NCI-H82 (cell line): ENCODE measurements around the gene COX7A1.

Source experiments
- DNase-seq: peaks from one replicate; lab custom pipeline; 2025; lab: John Stamatoyannopoulos, UW

Gene COX7A1

GRCh38 chr19:36112678-36113077 is 39.6 kb downstream of the COX7A1 start:
- no peak for DNase-seq

- peak; percentile 22 for DNase-seq
These were observed 41.1 kb downstream of the COX7A1 start for GRCh38 chr19:36111200-36111539.

- no peak for DNase-seq
These were observed 41.6 kb downstream of the COX7A1 start, which contains the start of gene OVOL3 for GRCh38 chr19:36110487-36111199. TSS of gene OVOL3 (plus strand) at chr19:36111143. CDS start at chr19:36111203, 60 bp downstream.

GRCh38 chr19:36108684-36109083 is 43.6 kb downstream of the COX7A1 start:
- DNase-seq = no peak

GRCh38 chr19:36106991-36107390 is 45.3 kb downstream of the COX7A1 start:
- DNase-seq = no peak

- DNase-seq = no peak
These were observed 45.8 kb downstream of the COX7A1 start for GRCh38 chr19:36106441-36106840.

GRCh38 chr19:36103842-36104552 is 48.2 kb downstream of the COX7A1 start:
- DNase-seq = no peak

- no peak for DNase-seq
These were observed 49.1 kb downstream of the COX7A1 start for GRCh38 chr19:36103040-36103626.

- DNase-seq = no peak
These were observed 50.5 kb downstream of the COX7A1 start for GRCh38 chr19:36101550-36102327.
